GM12878 (cell line): ENCODE data around the gene AREG. TPM values are rescaled to one million over a fixed set of nuclear protein-coding genes. Genes with fewer than 3 reads are reported as not detected.

ENCODE experiments used
- ATAC-seq: fragments of 200-7000 bp; cut with Tn5 transposase; 3 replicates; pipeline ENCODE4 v1.9.1; 2020; ENCODE audit warnings: mild to moderate bottlenecking, moderate library complexity
- BruUV-seq: library from RNA; stranded (reverse); fragments of 400-500 nt; replicated peaks from 2 replicates; lab custom pipeline; 2021; lab: Mats Ljungman, UMichigan
- CTCF ChIA-PET: fragments of 300-600 bp; sonication (Branson Sonifier 250); formaldehyde crosslinking; extraction: SDS; loops from one replicate; lab custom pipeline; 2021; ENCODE audit warnings: inconsistent platforms; lab: Yijun Ruan, JAX
- POLR2A ChIA-PET: fragments of 350-600 bp; formaldehyde crosslinking; extraction: SDS; loops from one replicate; lab custom pipeline; 2021; ENCODE audit warnings: inconsistent platforms; lab: Charles Lee
- RAD21 ChIA-PET: fragments of 300-600 bp; sonication (Branson Sonifier 250); formaldehyde crosslinking; loops from one replicate; lab custom pipeline; 2023; ENCODE audit warnings: antibody characterized with exemption; ENCODE audit not compliant: unreplicated experiment; lab: Charles Lee
- SMC1A ChIA-PET: fragments of 300-600 bp; sonication (Branson Sonifier 250); formaldehyde crosslinking; loops from one replicate; lab custom pipeline; 2023; ENCODE audit not compliant: unreplicated experiment, uncharacterized antibody; lab: Charles Lee
- DNase-seq: peaks from one replicate; pipeline ENCODE4 v3.0.0-alpha.2; 2011; ENCODE audit warnings: low read depth, low spot score
- FAIRE-seq: peaks from 3 replicates; lab custom pipeline; 2011; peaks lifted over from hg19 to GRCh38; lab: Jason Lieb, UNC
- H2AFZ ChIP-seq: 2 replicates; pipeline ENCODE4 v1.6.0; 2011; ENCODE audit warnings: low read depth, low read length, control low read depth; ENCODE audit not compliant: control insufficient read depth
- H3K27ac ChIP-seq: 2 replicates; pipeline ENCODE4 v1.5.1; 2011; ENCODE audit warnings: control low read depth; ENCODE audit not compliant: control insufficient read depth, insufficient read depth
- H3K27me3 ChIP-seq, 2 experiments: replicated peaks in 1 of 2; 2 replicates each; pipeline versions ENCODE4 v1.6.0 to v1.6.1; 2011; ENCODE audit warnings: low read length in 1 of 2; ENCODE audit not compliant: control insufficient read depth in 2 of 2, insufficient read depth in 2 of 2
- H3K36me3 ChIP-seq, 2 experiments: 2 replicates each; pipeline ENCODE4 v1.5.1; 2011; ENCODE audit warnings: low read length in 1 of 2; ENCODE audit not compliant: control insufficient read depth in 2 of 2, insufficient read depth in 2 of 2
- H3K4me1 ChIP-seq: 2 replicates; pipeline ENCODE4 v1.6.1; 2011; ENCODE audit warnings: mild to moderate bottlenecking, low read length, moderate library complexity, mixed read lengths; ENCODE audit not compliant: control insufficient read depth, insufficient read depth
- H3K4me2 ChIP-seq: 2 replicates; pipeline ENCODE4 v1.6.0; 2011; ENCODE audit warnings: control low read depth; ENCODE audit not compliant: control insufficient read depth, insufficient read depth
- H3K4me3 ChIP-seq: fragments of 200-600 bp; sonication (generic); 2 replicates; pipeline ENCODE4 v1.5.1; 2016
- H3K79me2 ChIP-seq: 2 replicates; pipeline ENCODE4 v1.6.0; 2011; ENCODE audit warnings: low read length; ENCODE audit not compliant: control insufficient read depth, insufficient read depth
- H3K9ac ChIP-seq: 2 replicates; pipeline ENCODE4 v1.8.0; 2011; ENCODE audit warnings: low read length, control low read depth, mixed read lengths; ENCODE audit not compliant: control insufficient read depth, insufficient read depth
- H3K9me3 ChIP-seq: replicated peaks from 3 replicates; pipeline ENCODE4 v1.5.1; 2011; ENCODE audit warnings: mild to moderate bottlenecking, low read length; ENCODE audit not compliant: control insufficient read depth, insufficient read depth
- H4K20me1 ChIP-seq: 2 replicates; pipeline ENCODE4 v1.6.0; 2011; ENCODE audit not compliant: control insufficient read depth, insufficient read depth
- BCL11A ChIP-seq: IDR thresholded peaks from 2 replicates; pipeline ENCODE4 v1.6.1; 2011; ENCODE audit warnings: low read depth, low read length
- CBFB ChIP-seq: IDR thresholded peaks from 2 replicates; pipeline ENCODE4 v1.6.1; 2016; ENCODE audit warnings: antibody characterized with exemption, low read depth
- CHD2 ChIP-seq: IDR thresholded peaks from 2 replicates; pipeline ENCODE4 v1.6.1; 2011; ENCODE audit warnings: low read depth, low read length, improper control_type of control experiment, borderline replicate concordance
- KDM1A ChIP-seq: fragments of 200-600 bp; sonication (generic); IDR thresholded peaks from 2 replicates; pipeline ENCODE4 v1.6.1; 2016; ENCODE audit warnings: borderline replicate concordance
- MEF2A ChIP-seq: IDR thresholded peaks from 2 replicates; pipeline ENCODE4 v1.6.1; 2011; ENCODE audit warnings: low read depth, mild to moderate bottlenecking, low read length, moderate library complexity; ENCODE audit not compliant: insufficient read depth
- NFIC ChIP-seq: IDR thresholded peaks from 2 replicates; pipeline ENCODE4 v1.6.1; 2012; ENCODE audit warnings: low read depth, mild to moderate bottlenecking, inconsistent platforms, low read length, moderate library complexity
- NFYA ChIP-seq: IDR thresholded peaks from 2 replicates; pipeline ENCODE4 v1.6.1; 2011; ENCODE audit warnings: low read depth, mild to moderate bottlenecking, low read length, improper control_type of control experiment, borderline replicate concordance
- PRDM15 ChIP-seq: fragments of 450-650 bp; formaldehyde crosslinking; IDR thresholded peaks from 2 replicates; pipeline ENCODE4 v1.4.0; 2020; ENCODE audit warnings: mild to moderate bottlenecking, moderate library complexity
- SMC3 ChIP-seq: IDR thresholded peaks from 2 replicates; pipeline ENCODE4 v1.6.1; 2011; ENCODE audit warnings: low read length, improper control_type of control experiment, borderline replicate concordance
- WGBS: methylation state at CpG from one replicate; pipeline ENCODE4 v1.1.6; 2016; ENCODE audit warnings: low lambda C conversion rate; ENCODE audit not compliant: insufficient replicate concordance, insufficient coverage; ENCODE audit errors: missing lambda C conversion rate; 5-methylcytosine and 5-hydroxymethylcytosine counted together
- in situ Hi-C: fragments of 300-500 bp; cut with MboI; formaldehyde crosslinking; loops from 9 replicates; pipeline ENCODE4 v1.14.3; 2018; ENCODE audit warnings: mixed read lengths
- intact Hi-C: fragments of 100-400 bp; cut with micrococcal nuclease; formaldehyde crosslinking; loops from one replicate; pipeline ENCODE4 v1.14.2; 2022; ENCODE audit not compliant: unreplicated experiment
- polyA plus RNA-seq, 11 experiments: library from polyadenylated mRNA; depleted of rRNA in 4 of 11; unstranded in 6 of 11; stranded (reverse) in 5 of 11; fragments of >200 nt; fragmentation: Nextera tagmentation in 4 of 11; fragmentation: Illumina TruSeq in 1 of 11; extraction: Ambion mirVana in 4 of 11; extraction: Trizol in 1 of 11; gene quantifications; 1 replicate in 1 of 11; 2 replicates in 10 of 11; pipeline versions ENCODE4 v1.2.1 to v1.2.3, GENCODE V29; 2011 to 2016; ENCODE audit warnings: inconsistent platforms in 2 of 11, missing spikeins in 2 of 11, low read depth in 1 of 11
- total RNA-seq, 4 experiments: library from RNA; depleted of rRNA in 3 of 4; stranded (reverse); fragments of >200 nt in 3 of 4; fragmentation: Illumina TruSeq in 1 of 4; extraction: Trizol in 1 of 4; gene quantifications; 2 replicates each; pipeline versions ENCODE4 v1.2.1 to v1.2.3, GENCODE V29; 2013 to 2021

Gene AREG
- total and polyA plus RNA-seq, 10 of the 15 experiments (the other 5 are each of a cell fraction or from before 2014, with no cell fraction given) = 0.25 to 0.37 TPM; not detected in 8

GRCh38 chr4:74473155-74473811, 28.3 kb downstream of the AREG start:
- Histone ChIP-seq H3K9me3 (no peaks in the 10 kb centered on the region), H3K36me3 (no peaks in the 10 kb centered on the region), H3K79me2 (no peaks in the 10 kb centered on the region), H3K4me1 (no peaks in the 10 kb centered on the region), H3K9ac (no peak overlapping the region), H3K27me3 (no peaks in the 10 kb centered on the region), H3K27ac (no peak overlapping the region), H2AFZ (no peak overlapping the region), H3K4me3 (no peak overlapping the region), H4K20me1 (no peaks in the 10 kb centered on the region), H3K4me2 (no peak overlapping the region)
- no peak for FAIRE-seq
- ChIA-PET RAD21 (no interaction called here), POLR2A (no interaction called here), SMC1A (interaction anchor here (1.8 kb wide), 1 partner anchor 17 kb away, joined by 5 read pairs; no protein-coding TSS in a partner anchor), CTCF (no interaction called here)
- no TSS peak for BruUV-seq
- intact Hi-C loops = no loop called here
- 28% methylated on average over 5 of the region's 5 CpGs for whole genome bisulfite sequencing
- no peak for ATAC-seq
- no peak for DNase-seq
- TF ChIP-seq SMC3 (no peak), CHD2 (no peak), KDM1A (no peak), PRDM15 (CRISPR knock-in tag) (no peak), CBFB (no peak), NFYA (no peak), BCL11A (no peak), NFIC (no peak), MEF2A (no peak)
- in situ Hi-C loops = no loop called here
